ENCODE measurements around the gene AKAP8. TPM values are rescaled to one million over a fixed set of nuclear protein-coding genes. Genes with fewer than 3 reads are reported as not detected.

AKAP8 gene
- total and polyA plus RNA-seq, 9 of the 15 experiments (the other 6 are each of a cell fraction or from before 2014, with no cell fraction given), result 3.4 to 56.5 (median 15.0) TPM

DNA sequence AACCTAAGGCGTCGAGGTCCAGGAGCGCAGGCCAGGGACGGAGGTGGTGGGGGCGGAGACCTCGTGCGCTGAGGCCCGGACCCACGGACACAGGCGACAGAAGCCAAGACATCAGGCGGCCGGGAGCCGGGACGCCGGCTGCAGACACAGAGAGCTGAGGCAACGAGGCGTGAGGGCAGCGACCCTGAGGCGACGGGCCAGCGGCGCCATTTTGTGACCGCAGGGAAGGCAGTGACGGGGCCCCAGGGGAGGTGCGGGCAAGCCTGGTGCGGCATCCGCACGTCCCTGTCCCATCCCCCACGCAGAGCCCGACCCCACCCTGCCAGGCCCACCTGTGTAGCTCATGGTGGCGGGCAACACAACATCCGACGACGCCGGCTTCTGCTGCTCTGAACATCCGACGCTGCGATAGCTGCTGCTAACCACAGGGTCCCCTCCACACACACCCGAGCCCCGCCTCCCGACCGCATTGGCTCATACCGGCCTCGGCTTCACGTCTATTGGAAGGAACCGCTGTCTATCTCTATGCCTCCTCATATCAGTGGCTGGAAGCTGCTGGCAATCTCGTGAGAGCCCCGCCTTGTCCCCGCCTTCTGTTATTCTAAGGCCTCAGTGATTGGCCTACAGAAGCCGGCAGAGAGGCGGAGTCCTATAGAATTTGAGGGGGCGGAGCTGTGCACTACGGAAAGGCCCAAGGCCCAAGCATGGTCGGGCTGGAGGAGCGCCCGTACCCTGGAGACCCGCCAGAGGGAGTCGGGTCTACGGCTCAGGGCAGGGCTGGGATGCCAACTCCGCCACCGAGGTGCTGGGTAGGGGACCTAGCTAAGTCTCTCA lies 39.2 kb upstream of the AKAP8 start, which contains the start of gene AKAP8L (continued):
- TF ChIP-seq, protein P1, sequence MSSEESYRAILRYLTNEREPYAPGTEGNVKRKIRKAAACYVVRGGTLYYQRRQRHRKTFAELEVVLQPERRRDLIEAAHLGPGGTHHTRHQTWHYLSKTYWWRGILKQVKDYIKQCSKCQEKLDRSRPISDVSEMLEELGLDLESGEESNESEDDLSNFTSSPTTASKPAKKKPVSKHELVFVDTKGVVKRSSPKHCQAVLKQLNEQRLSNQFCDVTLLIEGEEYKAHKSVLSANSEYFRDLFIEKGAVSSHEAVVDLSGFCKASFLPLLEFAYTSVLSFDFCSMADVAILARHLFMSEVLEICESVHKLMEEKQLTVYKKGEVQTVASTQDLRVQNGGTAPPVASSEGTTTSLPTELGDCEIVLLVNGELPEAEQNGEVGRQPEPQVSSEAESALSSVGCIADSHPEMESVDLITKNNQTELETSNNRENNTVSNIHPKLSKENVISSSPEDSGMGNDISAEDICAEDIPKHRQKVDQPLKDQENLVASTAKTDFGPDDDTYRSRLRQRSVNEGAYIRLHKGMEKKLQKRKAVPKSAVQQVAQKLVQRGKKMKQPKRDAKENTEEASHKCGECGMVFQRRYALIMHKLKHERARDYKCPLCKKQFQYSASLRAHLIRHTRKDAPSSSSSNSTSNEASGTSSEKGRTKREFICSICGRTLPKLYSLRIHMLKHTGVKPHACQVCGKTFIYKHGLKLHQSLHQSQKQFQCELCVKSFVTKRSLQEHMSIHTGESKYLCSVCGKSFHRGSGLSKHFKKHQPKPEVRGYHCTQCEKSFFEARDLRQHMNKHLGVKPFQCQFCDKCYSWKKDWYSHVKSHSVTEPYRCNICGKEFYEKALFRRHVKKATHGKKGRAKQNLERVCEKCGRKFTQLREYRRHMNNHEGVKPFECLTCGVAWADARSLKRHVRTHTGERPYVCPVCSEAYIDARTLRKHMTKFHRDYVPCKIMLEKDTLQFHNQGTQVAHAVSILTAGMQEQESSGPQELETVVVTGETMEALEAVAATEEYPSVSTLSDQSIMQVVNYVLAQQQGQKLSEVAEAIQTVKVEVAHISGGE (CRISPR knock-in tag; IDR thresholded peaks at IDR 0.05), result no peak
- TF ChIP-seq, protein P2, sequence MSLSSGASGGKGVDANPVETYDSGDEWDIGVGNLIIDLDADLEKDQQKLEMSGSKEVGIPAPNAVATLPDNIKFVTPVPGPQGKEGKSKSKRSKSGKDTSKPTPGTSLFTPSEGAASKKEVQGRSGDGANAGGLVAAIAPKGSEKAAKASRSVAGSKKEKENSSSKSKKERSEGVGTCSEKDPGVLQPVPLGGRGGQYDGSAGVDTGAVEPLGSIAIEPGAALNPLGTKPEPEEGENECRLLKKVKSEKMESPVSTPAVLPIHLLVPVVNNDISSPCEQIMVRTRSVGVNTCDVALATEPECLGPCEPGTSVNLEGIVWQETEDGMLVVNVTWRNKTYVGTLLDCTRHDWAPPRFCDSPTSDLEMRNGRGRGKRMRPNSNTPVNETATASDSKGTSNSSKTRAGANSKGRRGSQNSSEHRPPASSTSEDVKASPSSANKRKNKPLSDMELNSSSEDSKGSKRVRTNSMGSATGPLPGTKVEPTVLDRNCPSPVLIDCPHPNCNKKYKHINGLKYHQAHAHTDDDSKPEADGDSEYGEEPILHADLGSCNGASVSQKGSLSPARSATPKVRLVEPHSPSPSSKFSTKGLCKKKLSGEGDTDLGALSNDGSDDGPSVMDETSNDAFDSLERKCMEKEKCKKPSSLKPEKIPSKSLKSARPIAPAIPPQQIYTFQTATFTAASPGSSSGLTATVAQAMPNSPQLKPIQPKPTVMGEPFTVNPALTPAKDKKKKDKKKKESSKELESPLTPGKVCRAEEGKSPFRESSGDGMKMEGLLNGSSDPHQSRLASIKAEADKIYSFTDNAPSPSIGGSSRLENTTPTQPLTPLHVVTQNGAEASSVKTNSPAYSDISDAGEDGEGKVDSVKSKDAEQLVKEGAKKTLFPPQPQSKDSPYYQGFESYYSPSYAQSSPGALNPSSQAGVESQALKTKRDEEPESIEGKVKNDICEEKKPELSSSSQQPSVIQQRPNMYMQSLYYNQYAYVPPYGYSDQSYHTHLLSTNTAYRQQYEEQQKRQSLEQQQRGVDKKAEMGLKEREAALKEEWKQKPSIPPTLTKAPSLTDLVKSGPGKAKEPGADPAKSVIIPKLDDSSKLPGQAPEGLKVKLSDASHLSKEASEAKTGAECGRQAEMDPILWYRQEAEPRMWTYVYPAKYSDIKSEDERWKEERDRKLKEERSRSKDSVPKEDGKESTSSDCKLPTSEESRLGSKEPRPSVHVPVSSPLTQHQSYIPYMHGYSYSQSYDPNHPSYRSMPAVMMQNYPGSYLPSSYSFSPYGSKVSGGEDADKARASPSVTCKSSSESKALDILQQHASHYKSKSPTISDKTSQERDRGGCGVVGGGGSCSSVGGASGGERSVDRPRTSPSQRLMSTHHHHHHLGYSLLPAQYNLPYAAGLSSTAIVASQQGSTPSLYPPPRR (CRISPR knock-in tag; IDR thresholded peaks at IDR 0.05; ENCODE audit: borderline replicate concordance), result no peak
- TF ChIP-seq MYC (IDR thresholded peaks at IDR 0.05; ENCODE audit: low read depth, low read length), result peak; percentile 60
- peak; percentile 88 for TF ChIP-seq MYC (CRISPR knock-in tag; IDR thresholded peaks at IDR 0.05; ENCODE audit: borderline replicate concordance, low read depth)
- TF ChIP-seq RBM25 (IDR thresholded peaks at IDR 0.05; ENCODE audit: low read depth, low read length, severe bottlenecking), result peak; percentile 97
- TF ChIP-seq, protein P3, sequence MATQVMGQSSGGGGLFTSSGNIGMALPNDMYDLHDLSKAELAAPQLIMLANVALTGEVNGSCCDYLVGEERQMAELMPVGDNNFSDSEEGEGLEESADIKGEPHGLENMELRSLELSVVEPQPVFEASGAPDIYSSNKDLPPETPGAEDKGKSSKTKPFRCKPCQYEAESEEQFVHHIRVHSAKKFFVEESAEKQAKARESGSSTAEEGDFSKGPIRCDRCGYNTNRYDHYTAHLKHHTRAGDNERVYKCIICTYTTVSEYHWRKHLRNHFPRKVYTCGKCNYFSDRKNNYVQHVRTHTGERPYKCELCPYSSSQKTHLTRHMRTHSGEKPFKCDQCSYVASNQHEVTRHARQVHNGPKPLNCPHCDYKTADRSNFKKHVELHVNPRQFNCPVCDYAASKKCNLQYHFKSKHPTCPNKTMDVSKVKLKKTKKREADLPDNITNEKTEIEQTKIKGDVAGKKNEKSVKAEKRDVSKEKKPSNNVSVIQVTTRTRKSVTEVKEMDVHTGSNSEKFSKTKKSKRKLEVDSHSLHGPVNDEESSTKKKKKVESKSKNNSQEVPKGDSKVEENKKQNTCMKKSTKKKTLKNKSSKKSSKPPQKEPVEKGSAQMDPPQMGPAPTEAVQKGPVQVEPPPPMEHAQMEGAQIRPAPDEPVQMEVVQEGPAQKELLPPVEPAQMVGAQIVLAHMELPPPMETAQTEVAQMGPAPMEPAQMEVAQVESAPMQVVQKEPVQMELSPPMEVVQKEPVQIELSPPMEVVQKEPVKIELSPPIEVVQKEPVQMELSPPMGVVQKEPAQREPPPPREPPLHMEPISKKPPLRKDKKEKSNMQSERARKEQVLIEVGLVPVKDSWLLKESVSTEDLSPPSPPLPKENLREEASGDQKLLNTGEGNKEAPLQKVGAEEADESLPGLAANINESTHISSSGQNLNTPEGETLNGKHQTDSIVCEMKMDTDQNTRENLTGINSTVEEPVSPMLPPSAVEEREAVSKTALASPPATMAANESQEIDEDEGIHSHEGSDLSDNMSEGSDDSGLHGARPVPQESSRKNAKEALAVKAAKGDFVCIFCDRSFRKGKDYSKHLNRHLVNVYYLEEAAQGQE (IDR thresholded peaks at IDR 0.05; ENCODE audit: borderline replicate concordance), result peak; percentile 72; the same call in 1 of the 2 replicates
- TF ChIP-seq, protein P3 (CRISPR knock-in tag; IDR thresholded peaks at IDR 0.05; ENCODE audit: low read depth), result no peak
- TF ChIP-seq MCM2 (IDR thresholded peaks at IDR 0.05; ENCODE audit: low read depth), result no peak
